Measurements from ENCODE around the gene CTRB1. TPM values are rescaled to one million over a fixed set of nuclear protein-coding genes. Genes with fewer than 3 reads are reported as not detected.

Gene CTRB1
- total and polyA plus RNA-seq, 2 experiments from 2014 or later: 0.21 TPM; not detected in 1

DNA sequence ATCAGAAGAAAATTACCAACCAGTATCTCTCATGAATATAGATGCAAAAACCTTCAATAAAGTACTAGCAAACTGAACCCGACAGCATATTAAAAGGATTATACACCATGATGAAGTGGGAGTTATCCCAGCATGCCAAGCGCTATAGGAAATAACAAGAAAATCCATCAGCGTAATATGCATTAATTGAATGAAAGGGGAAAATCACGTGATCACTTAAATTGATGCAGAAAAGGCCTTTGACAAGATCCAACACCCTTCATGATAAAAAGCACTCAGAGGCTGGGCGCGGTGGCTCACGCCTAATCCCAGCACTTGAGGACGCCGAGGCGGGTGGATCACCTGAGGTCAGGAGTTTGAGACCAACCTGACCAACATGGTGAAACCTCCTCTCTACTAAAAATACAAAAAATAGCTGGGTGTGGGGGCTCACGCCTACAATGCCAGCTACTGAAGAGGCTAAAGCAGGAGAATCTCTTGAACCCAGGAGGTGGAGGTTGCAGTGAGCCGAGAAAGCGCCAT, 16.7 kb upstream of the CTRB1 start:
- Histone ChIP-seq H3K9me3 (ENCODE audit: low read depth) (no peaks in the 10 kb centered on the region), H3K36me3 (replicated peaks; ENCODE audit: insufficient read depth, low read depth) (no peaks in the 10 kb centered on the region), H3K27ac (no peak overlapping the region), H3K9me2 (replicated peaks; ENCODE audit: insufficient read depth) (no peaks in the 10 kb centered on the region), H3K4me1 (ENCODE audit: insufficient read depth) (peaks cover 5% of the 10 kb centered on the region), H2AFZ (no peak overlapping the region), H3K79me2 (no peaks in the 10 kb centered on the region), H3K27me3 (no peaks in the 10 kb centered on the region), H3K4me3 (no peak overlapping the region), H3K4me2 (no peak overlapping the region), H4K20me1 (ENCODE audit: insufficient read depth, poor library complexity, severe bottlenecking) (no peaks in the 10 kb centered on the region)
- DNase-seq (ENCODE audit: low spot score): no peak
- 96% methylated on average over 13 of the region's 13 CpGs for WGBS (ENCODE audit: low lambda C conversion rate, missing lambda C conversion rate)
- TF ChIP-seq, protein P1, sequence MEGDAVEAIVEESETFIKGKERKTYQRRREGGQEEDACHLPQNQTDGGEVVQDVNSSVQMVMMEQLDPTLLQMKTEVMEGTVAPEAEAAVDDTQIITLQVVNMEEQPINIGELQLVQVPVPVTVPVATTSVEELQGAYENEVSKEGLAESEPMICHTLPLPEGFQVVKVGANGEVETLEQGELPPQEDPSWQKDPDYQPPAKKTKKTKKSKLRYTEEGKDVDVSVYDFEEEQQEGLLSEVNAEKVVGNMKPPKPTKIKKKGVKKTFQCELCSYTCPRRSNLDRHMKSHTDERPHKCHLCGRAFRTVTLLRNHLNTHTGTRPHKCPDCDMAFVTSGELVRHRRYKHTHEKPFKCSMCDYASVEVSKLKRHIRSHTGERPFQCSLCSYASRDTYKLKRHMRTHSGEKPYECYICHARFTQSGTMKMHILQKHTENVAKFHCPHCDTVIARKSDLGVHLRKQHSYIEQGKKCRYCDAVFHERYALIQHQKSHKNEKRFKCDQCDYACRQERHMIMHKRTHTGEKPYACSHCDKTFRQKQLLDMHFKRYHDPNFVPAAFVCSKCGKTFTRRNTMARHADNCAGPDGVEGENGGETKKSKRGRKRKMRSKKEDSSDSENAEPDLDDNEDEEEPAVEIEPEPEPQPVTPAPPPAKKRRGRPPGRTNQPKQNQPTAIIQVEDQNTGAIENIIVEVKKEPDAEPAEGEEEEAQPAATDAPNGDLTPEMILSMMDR (IDR thresholded peaks at IDR 0.05; ENCODE audit: poor library complexity): no peak
- TF ChIP-seq EZH2phosphoT487 (IDR thresholded peaks at IDR 0.05; ENCODE audit: low read depth, severe bottlenecking, unreplicated experiment): no peak
- TF ChIP-seq EZH2 (IDR thresholded peaks at IDR 0.05; ENCODE audit: borderline replicate concordance): no peak

DNA sequence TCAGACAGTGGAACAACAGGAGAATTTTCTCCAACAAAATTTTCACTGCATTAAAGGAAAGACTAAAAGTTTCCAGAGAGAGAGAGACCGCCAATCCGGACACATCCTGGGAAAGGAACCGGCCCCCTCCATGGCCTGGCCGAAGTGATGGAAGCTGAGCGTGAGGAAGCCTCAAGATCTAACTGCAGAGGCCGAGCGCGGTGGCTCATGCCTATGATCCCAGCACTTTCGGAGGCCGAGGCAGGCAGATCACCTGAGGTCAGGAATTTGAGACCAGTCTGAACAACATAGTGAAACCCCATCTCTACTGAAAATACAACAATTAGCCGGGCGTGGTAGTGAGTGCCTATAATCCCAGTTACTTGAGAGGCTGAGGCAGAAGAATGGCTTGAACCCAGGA, 15.7 kb upstream of the CTRB1 start:
- Histone ChIP-seq H3K9me2 (replicated peaks; ENCODE audit: insufficient read depth) (no peaks in the 10 kb centered on the region), H3K4me1 (ENCODE audit: insufficient read depth) (peaks cover under 1% of the 10 kb centered on the region), H3K27ac (no peak overlapping the region), H3K9me3 (ENCODE audit: low read depth) (no peaks in the 10 kb centered on the region), H2AFZ (no peak overlapping the region), H3K4me3 (no peak overlapping the region), H3K36me3 (replicated peaks; ENCODE audit: insufficient read depth, low read depth) (no peaks in the 10 kb centered on the region), H3K79me2 (no peaks in the 10 kb centered on the region), H3K4me2 (no peak overlapping the region), H4K20me1 (ENCODE audit: insufficient read depth, poor library complexity, severe bottlenecking) (no peaks in the 10 kb centered on the region), H3K27me3 (no peaks in the 10 kb centered on the region)
- no peak for DNase-seq (ENCODE audit: low spot score)
- 87% methylated on average over 12 of the region's 12 CpGs for WGBS (ENCODE audit: low lambda C conversion rate, missing lambda C conversion rate)
- TF ChIP-seq, protein P1 (IDR thresholded peaks at IDR 0.05; ENCODE audit: poor library complexity): no peak
- TF ChIP-seq EZH2 (IDR thresholded peaks at IDR 0.05; ENCODE audit: borderline replicate concordance) (no peak), EZH2phosphoT487 (IDR thresholded peaks at IDR 0.05; ENCODE audit: low read depth, severe bottlenecking, unreplicated experiment) (no peak)

DNA sequence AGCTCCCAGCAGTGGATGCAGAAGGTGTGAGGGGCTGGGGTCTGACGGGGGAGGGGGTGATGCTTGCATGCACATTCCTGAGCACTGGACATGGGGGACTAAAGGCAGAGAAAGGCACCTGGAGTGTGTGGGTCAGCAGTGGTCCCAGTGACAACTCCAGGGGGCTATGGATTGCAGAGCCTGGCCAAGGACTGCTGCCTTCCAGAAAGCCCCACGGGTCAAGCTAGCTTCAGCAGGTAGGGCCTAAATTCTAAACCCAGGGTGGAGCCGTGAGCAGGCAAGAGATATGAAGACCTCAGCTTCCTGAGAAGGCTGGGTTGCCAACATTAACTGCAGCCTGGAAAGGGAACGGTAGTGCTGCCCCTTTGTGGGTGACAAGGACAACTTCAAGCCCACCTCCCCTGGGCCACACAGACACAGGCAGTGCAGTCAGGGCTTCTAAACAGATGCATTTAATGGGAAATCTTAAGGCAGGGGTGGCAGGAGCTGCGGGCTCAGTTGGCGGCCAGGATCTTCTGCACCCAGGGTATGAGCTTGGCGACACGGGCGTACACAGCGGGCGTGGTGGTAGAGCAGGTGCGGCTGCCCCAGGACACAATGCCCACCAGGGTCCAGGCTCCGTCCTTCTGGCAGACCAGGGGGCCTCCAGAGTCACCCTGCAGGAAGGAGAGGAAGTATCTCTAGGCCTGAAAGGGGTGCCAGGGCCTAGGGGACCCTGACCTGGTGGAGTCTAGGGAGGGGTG, 14.9 kb upstream of the CTRB1 start:
- Histone ChIP-seq H3K36me3 (replicated peaks; ENCODE audit: insufficient read depth, low read depth) (no peaks in the 10 kb centered on the region), H3K27ac (no peak overlapping the region), H3K79me2 (no peaks in the 10 kb centered on the region), H2AFZ (no peak overlapping the region), H3K9me2 (replicated peaks; ENCODE audit: insufficient read depth) (no peaks in the 10 kb centered on the region), H3K4me1 (ENCODE audit: insufficient read depth) (no peaks in the 10 kb centered on the region), H3K27me3 (no peaks in the 10 kb centered on the region), H4K20me1 (ENCODE audit: insufficient read depth, poor library complexity, severe bottlenecking) (no peaks in the 10 kb centered on the region), H3K9me3 (ENCODE audit: low read depth) (no peaks in the 10 kb centered on the region), H3K4me3 (no peak overlapping the region), H3K4me2 (no peak overlapping the region)
- TF ChIP-seq, protein P1 (IDR thresholded peaks at IDR 0.05; ENCODE audit: poor library complexity): no peak
- no peak for TF ChIP-seq EZH2phosphoT487 (IDR thresholded peaks at IDR 0.05; ENCODE audit: low read depth, severe bottlenecking, unreplicated experiment)
- no peak for TF ChIP-seq EZH2 (IDR thresholded peaks at IDR 0.05; ENCODE audit: borderline replicate concordance)
- WGBS (ENCODE audit: low lambda C conversion rate, missing lambda C conversion rate): 85% methylated on average over 13 of the region's 13 CpGs
- no peak for DNase-seq (ENCODE audit: low spot score)

All from hepatocyte (in vitro differentiated cells).